HUES64 (cell line): ENCODE measurements around the gene DHX30. TPM values are rescaled to one million over a fixed set of nuclear protein-coding genes. Genes with fewer than 3 reads are reported as not detected.
"Not testable (repeated sequence)": the region's sequence is repeated elsewhere in the genome, so short reads cannot be mapped to it uniquely, and the experiment has no call there.

Experiments
- H3K27ac ChIP-seq: 2 replicates; pipeline ENCODE4 v1.7.0; 2013; ENCODE audit warnings: low read depth, low read length, inconsistent platforms
- H3K27me3 ChIP-seq: 2 replicates; pipeline ENCODE4 v1.6.1; 2013; ENCODE audit warnings: mild to moderate bottlenecking, low read length; ENCODE audit not compliant: insufficient read depth
- H3K36me3 ChIP-seq: 2 replicates; pipeline ENCODE4 v1.6.1; 2013; ENCODE audit warnings: mild to moderate bottlenecking, low read length; ENCODE audit not compliant: insufficient read depth
- H3K4me1 ChIP-seq: 2 replicates; pipeline ENCODE4 v1.6.1; 2013; ENCODE audit warnings: mild to moderate bottlenecking, low read length, moderate library complexity; ENCODE audit not compliant: insufficient read depth
- H3K4me3 ChIP-seq: 2 replicates; pipeline ENCODE4 v1.5.1; 2013; ENCODE audit warnings: mild to moderate bottlenecking, low read length, moderate library complexity
- H3K9ac ChIP-seq: 2 replicates; pipeline ENCODE4 v1.6.1; 2013; ENCODE audit warnings: mild to moderate bottlenecking, low read depth, low read length
- H3K9me3 ChIP-seq: 2 replicates; pipeline ENCODE4 v1.6.1; 2013; ENCODE audit warnings: low read depth, low read length; ENCODE audit not compliant: insufficient read depth
- WGBS: fragments of 150-250, 120-280 bp; methylation state at CpG from one replicate; pipeline ENCODE4 v1.1.7; 2013; ENCODE audit warnings: missing lambda C conversion rate; 5-methylcytosine and 5-hydroxymethylcytosine counted together
- polyA plus RNA-seq, 2 experiments: library from polyadenylated mRNA; stranded (reverse); fragments of 50-300 nt; gene quantifications; one replicate each; pipeline ENCODE4 v1.2.3, GENCODE V29; 2013

DHX30 gene, protein sequence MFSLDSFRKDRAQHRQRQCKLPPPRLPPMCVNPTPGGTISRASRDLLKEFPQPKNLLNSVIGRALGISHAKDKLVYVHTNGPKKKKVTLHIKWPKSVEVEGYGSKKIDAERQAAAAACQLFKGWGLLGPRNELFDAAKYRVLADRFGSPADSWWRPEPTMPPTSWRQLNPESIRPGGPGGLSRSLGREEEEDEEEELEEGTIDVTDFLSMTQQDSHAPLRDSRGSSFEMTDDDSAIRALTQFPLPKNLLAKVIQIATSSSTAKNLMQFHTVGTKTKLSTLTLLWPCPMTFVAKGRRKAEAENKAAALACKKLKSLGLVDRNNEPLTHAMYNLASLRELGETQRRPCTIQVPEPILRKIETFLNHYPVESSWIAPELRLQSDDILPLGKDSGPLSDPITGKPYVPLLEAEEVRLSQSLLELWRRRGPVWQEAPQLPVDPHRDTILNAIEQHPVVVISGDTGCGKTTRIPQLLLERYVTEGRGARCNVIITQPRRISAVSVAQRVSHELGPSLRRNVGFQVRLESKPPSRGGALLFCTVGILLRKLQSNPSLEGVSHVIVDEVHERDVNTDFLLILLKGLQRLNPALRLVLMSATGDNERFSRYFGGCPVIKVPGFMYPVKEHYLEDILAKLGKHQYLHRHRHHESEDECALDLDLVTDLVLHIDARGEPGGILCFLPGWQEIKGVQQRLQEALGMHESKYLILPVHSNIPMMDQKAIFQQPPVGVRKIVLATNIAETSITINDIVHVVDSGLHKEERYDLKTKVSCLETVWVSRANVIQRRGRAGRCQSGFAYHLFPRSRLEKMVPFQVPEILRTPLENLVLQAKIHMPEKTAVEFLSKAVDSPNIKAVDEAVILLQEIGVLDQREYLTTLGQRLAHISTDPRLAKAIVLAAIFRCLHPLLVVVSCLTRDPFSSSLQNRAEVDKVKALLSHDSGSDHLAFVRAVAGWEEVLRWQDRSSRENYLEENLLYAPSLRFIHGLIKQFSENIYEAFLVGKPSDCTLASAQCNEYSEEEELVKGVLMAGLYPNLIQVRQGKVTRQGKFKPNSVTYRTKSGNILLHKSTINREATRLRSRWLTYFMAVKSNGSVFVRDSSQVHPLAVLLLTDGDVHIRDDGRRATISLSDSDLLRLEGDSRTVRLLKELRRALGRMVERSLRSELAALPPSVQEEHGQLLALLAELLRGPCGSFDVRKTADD
- 67.6 TPM for polyA plus RNA-seq (2013, experiment 1 of 2)
- polyA plus RNA-seq (2013, experiment 2 of 2), result 66.3 TPM

GRCh38 chr3:47802734-47803479, at the start of gene DHX30:
DHX30 (plus strand) TSS chr3:47803138; CDS start chr3:47810684, 7,546 bp downstream.
- peaks cover 24% of the 10 kb centered on the region for H3K36me3 ChIP-seq
- WGBS, result under 1% methylated on average over 90 of the region's 90 CpGs
- peaks cover 4% of the 10 kb centered on the region; the same call in 1 of the 2 replicates for H3K4me1 ChIP-seq
- H3K4me3 ChIP-seq, result peak within 1 kb of the TSS; percentile 96
- no peaks in the 10 kb centered on the region for H3K9me3 ChIP-seq
- peak within 1 kb of the TSS; percentile 96 for H3K27ac ChIP-seq
- H3K9ac ChIP-seq, result peak within 1 kb of the TSS; percentile 98
- H3K27me3 ChIP-seq, result no peaks in the 10 kb centered on the region

DNA sequence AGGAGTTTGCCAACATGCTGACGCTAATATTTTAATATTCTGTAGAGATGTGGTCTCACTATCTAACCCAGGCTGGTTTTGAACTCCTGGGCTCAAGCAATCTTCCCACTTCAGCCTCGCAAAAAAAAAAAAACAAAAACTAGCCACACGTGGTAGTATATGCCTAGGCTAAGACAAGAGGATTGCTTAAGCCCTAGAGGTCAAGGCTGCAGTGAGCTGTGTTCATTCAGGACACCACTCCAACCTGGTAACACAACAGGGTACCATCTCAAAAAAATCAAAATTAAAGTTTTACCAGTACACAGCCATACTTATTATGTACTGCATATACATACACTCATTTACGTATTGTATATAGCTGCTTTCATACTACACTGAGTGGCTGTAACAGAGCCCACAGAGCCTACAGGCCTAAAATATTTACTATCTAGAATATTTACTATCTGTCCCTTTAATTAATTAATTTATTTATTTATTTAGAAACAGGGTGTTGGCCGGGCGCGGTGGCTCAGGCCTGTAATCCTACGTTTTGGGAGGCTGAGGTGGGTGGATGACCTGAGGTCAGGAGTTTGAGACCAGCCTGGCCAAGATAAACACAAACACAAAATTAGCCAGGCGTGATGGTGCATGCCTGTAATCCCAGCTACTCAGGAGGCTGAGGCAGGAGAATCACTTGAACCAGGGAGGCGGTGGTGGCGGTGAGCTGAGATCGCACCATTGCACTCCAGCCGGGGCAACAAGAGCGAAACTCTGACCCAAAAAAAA, 44.5 kb upstream of the DHX30 start:
- Histone ChIP-seq H3K36me3 (peaks cover 65% of the 10 kb centered on the region), H3K27ac (no peak overlapping the region), H3K27me3 (no peaks in the 10 kb centered on the region), H3K9me3 (no peaks in the 10 kb centered on the region), H3K9ac (no peak overlapping the region), H3K4me3 (no peak overlapping the region), H3K4me1 (no peaks in the 10 kb centered on the region)
- WGBS, result 97% methylated on average over 13 of the region's 14 CpGs

- H3K27ac ChIP-seq, H3K4me3 ChIP-seq, H3K27me3 ChIP-seq, H3K4me1 ChIP-seq, H3K9me3 ChIP-seq, H3K9ac ChIP-seq: not testable (repeated sequence)
- 97% methylated on average over 4 of the region's 4 CpGs for WGBS
- peaks cover 71% of the 10 kb centered on the region for H3K36me3 ChIP-seq
These were observed 42.7 kb upstream of the DHX30 start for GRCh38 chr3:47760207-47760606.

DNA sequence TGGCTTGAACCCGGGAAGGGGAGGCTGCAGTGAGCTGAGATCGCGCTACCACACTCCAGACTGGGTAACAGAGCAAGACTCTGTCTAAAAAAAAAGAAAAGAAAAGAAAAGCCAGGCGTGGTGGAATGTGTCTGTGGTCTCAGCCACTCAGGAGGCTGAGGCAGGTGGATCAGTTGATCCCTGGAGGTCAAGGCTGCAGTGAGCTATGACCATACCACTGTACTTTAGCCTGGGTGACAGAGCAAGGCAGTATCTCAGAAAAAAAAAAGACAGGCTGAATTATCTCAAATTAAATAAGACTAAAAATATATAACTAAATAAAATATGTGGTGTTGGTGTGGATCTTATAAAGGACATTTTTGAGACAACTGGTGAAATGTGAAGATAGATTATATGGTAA, 41.9 kb upstream of the DHX30 start:
- Histone ChIP-seq H3K27me3 (no peaks in the 10 kb centered on the region), H3K4me1 (no peaks in the 10 kb centered on the region), H3K9me3 (no peaks in the 10 kb centered on the region), H3K36me3 (peaks cover 75% of the 10 kb centered on the region), H3K9ac (no peak overlapping the region), H3K4me3 (no peak overlapping the region), H3K27ac (no peak overlapping the region)
- 95% methylated on average over 4 of the region's 4 CpGs for WGBS

DNA sequence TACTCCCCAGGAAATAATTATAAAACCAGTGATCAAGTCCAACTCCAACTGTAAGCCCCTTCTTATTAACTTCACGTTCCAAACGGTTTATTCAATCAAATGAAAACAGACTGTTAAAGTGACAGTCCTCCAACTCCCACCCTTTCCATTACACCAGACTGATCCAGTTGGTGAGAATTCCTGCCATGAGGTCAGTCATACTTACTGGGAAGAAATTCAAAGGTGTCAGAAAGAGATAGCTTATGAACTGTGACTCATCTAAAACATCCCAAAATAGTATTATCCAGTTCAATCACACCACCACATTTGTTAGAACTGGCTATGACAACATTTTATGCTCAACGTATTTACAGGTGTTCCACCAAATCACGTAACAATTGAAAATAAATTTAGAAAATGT, 40.7 kb upstream of the DHX30 start:
- WGBS, result 69% methylated on average over 4 of the region's 4 CpGs
- H3K27ac ChIP-seq, result no peak overlapping the region

DNA sequence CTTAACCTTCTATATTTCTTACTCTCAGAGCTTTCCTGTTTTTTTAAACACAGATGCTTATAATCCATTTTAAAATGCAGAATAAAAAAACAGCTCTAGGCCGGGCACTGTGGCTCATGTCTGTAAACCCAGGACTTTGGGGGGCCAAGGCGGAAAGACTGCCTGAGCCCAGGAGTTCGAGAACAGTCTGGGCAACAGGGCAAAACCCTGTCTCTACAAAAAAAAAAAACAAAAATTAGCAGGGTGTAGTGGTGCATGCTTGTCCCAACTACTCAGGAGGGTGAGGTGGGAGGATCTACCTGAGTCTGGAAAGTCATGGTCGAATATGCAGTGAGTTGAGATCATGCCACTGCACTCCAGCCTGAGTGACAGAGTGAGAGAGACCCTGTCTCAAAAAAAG, 36.8 kb upstream of the DHX30 start:
- Histone ChIP-seq H3K9me3 (no peaks in the 10 kb centered on the region), H3K4me3 (no peak overlapping the region), H3K36me3 (peaks cover 83% of the 10 kb centered on the region), H3K27ac (no peak overlapping the region), H3K4me1 (no peaks in the 10 kb centered on the region), H3K9ac (no peak overlapping the region), H3K27me3 (no peaks in the 10 kb centered on the region)
- WGBS, result 96% methylated on average over 4 of the region's 4 CpGs

More for the DNA sequence above, 40.7 kb upstream of the DHX30 start:
- Histone ChIP-seq H3K36me3 (peaks cover 71% of the 10 kb centered on the region), H3K9me3 (no peaks in the 10 kb centered on the region), H3K9ac (no peak overlapping the region), H3K4me3 (no peak overlapping the region), H3K4me1 (no peaks in the 10 kb centered on the region), H3K27me3 (no peaks in the 10 kb centered on the region)

DNA sequence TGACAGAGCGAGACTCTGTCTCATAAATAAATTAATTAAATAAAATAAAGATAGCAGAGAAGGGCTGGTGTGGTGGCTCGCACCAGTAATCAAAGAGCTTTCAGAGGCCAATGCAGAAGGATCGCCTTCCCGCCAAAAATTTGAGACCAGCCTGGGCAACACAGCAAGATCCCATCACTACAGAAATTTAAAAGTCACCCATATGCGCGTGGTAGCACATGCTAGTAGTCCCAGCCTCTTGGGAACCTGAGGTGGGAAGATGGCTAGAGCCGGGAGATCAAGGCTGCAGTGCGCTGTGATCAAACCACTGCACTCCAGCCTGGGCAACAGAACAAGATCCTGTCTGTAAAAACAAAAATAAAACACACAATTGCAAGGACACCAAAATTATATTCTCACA, 30.9 kb upstream of the DHX30 start:
- H3K9me3 ChIP-seq, result no peaks in the 10 kb centered on the region
- H3K4me3 ChIP-seq, result no peak overlapping the region
- H3K9ac ChIP-seq, result no peak overlapping the region
- H3K27me3 ChIP-seq, result no peaks in the 10 kb centered on the region
- 98% methylated on average over 7 of the region's 8 CpGs for WGBS
- no peaks in the 10 kb centered on the region for H3K4me1 ChIP-seq
- no peak overlapping the region for H3K27ac ChIP-seq
- peaks cover 69% of the 10 kb centered on the region for H3K36me3 ChIP-seq

- Histone ChIP-seq H3K4me1 (no peaks in the 10 kb centered on the region), H3K36me3 (peaks cover 66% of the 10 kb centered on the region)
These were observed 30.1 kb upstream of the DHX30 start for GRCh38 chr3:47772788-47773187.

GRCh38 chr3:47778746-47779145, 24.2 kb upstream of the DHX30 start:
- Histone ChIP-seq H3K4me3 (peak overlapping the region; percentile 72; the same call in 1 of the 2 replicates), H3K27ac (no peak overlapping the region), H3K36me3 (peaks cover 24% of the 10 kb centered on the region; the same call in 1 of the 2 replicates), H3K27me3 (no peaks in the 10 kb centered on the region), H3K9me3 (no peaks in the 10 kb centered on the region), H3K4me1 (peaks cover 14% of the 10 kb centered on the region), H3K9ac (no peak overlapping the region)
- 99% methylated on average over 3 of the region's 3 CpGs for WGBS

More at GRCh38 chr3:47772788-47773187, 30.1 kb upstream of the DHX30 start:
- WGBS, result 95% methylated on average over 8 of the region's 8 CpGs
- no peak overlapping the region for H3K4me3 ChIP-seq
- no peak overlapping the region for H3K9ac ChIP-seq
- no peaks in the 10 kb centered on the region for H3K27me3 ChIP-seq
- H3K9me3 ChIP-seq, result no peaks in the 10 kb centered on the region
- H3K27ac ChIP-seq, result no peak overlapping the region
